ENCODE results near the gene ZMAT5.

The ZMAT5 gene

DNA sequence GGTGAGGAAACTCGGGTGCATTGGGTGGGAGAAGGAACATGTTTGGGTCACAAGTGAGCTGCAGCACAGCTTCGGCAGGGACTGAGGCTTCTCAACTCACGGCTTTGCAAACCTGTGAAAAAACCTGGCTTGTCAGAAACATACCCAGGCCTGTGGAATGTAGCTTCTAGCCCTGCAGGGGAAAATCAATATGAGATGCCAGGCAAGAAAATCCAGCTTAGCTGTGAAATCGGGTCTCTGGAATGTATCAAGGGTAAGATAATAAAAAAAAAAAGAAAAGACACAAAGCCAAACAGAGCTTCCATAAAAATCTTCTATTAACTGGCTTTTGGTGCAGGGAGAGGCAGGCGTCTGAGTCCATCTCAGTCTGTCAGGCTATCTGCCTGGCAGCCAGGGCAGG lies 28.9 kb upstream of the ZMAT5 start:
- Histone ChIP-seq H3K27ac (ENCODE audit: low read depth, low read length) (no peak overlapping the region), H4K8ac (ENCODE audit: low read depth, low read length) (no peak overlapping the region), H3K79me1 (ENCODE audit: low read length) (no peaks in the 10 kb centered on the region), H3K18ac (ENCODE audit: low read length) (no peak overlapping the region), H3K4me3 (ENCODE audit: low read length) (no peak overlapping the region), H3K4me1 (ENCODE audit: control insufficient read depth, low read depth, low read length) (no peaks in the 10 kb centered on the region), H2AK5ac (ENCODE audit: low read length) (no peak overlapping the region), H4K5ac (ENCODE audit: low read length) (no peak overlapping the region), H2BK5ac (ENCODE audit: low read length) (no peak overlapping the region), H3K9ac (ENCODE audit: low read length) (no peak overlapping the region), H3K79me2 (ENCODE audit: control insufficient read depth, insufficient read depth, low read length) (no peaks in the 10 kb centered on the region), H3K27me3 (ENCODE audit: insufficient read depth, low read length, poor library complexity) (no peaks in the 10 kb centered on the region), H3K23ac (ENCODE audit: low read length) (no peak overlapping the region), H3K56ac (ENCODE audit: low read length) (no peak overlapping the region), H2BK15ac (replicated peaks; ENCODE audit: low read depth) (no peak overlapping the region), H3K36me3 (ENCODE audit: control insufficient read depth, insufficient read depth, low read length) (peaks cover 14% of the 10 kb centered on the region), H3K4me2 (ENCODE audit: low read length) (no peak overlapping the region), H3K4ac (ENCODE audit: low read depth, low read length) (no peak overlapping the region), H2BK120ac (ENCODE audit: low read depth, low read length) (no peak overlapping the region)
- no peak for DNase-seq
- no CpG with 5 or more reads among the region's 5 CpGs for WGBS (ENCODE audit: extremely low coverage, insufficient coverage, low lambda C conversion rate)

DNA sequence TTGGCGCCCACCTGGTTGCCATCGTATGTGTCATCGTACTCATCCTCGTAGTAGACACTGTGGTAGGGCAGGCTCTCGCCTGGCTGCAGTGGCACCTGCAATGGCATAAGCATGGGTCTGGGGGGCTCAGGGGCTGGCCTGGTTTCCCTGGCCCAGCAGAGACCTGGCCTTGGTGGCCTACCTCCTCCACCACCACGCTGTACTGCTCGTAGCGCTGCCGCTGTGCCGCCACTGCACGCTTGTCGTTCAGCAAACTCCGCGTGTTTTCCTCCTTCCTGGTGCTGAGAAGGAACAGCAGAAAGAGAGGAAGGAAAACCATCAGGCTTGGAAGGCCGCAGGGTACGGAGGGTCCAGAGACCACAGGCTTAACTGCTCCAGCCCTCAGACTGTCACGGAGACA lies 26.6 kb upstream of the ZMAT5 start:
- Histone ChIP-seq H3K23ac (ENCODE audit: low read length) (no peak overlapping the region), H2BK5ac (ENCODE audit: low read length) (no peak overlapping the region), H3K79me1 (ENCODE audit: low read length) (no peaks in the 10 kb centered on the region), H2BK120ac (ENCODE audit: low read depth, low read length) (no peak overlapping the region), H4K5ac (ENCODE audit: low read length) (no peak overlapping the region), H2AK5ac (ENCODE audit: low read length) (no peak overlapping the region), H4K8ac (ENCODE audit: low read depth, low read length) (no peak overlapping the region), H2BK15ac (replicated peaks; ENCODE audit: low read depth) (no peak overlapping the region), H3K79me2 (ENCODE audit: control insufficient read depth, insufficient read depth, low read length) (no peaks in the 10 kb centered on the region), H3K4ac (ENCODE audit: low read depth, low read length) (no peak overlapping the region), H3K4me2 (ENCODE audit: low read length) (no peak overlapping the region), H3K18ac (ENCODE audit: low read length) (no peak overlapping the region), H3K56ac (ENCODE audit: low read length) (no peak overlapping the region), H3K27ac (ENCODE audit: low read depth, low read length) (no peak overlapping the region), H3K27me3 (ENCODE audit: insufficient read depth, low read length, poor library complexity) (no peaks in the 10 kb centered on the region), H3K4me1 (ENCODE audit: control insufficient read depth, low read depth, low read length) (no peaks in the 10 kb centered on the region), H3K9ac (ENCODE audit: low read length) (no peak overlapping the region), H3K4me3 (ENCODE audit: low read length) (no peak overlapping the region), H3K36me3 (ENCODE audit: control insufficient read depth, insufficient read depth, low read length) (peaks cover 10% of the 10 kb centered on the region)
- no CpG with 5 or more reads among the region's 17 CpGs for WGBS (ENCODE audit: extremely low coverage, insufficient coverage, low lambda C conversion rate)
- no peak for DNase-seq

DNA sequence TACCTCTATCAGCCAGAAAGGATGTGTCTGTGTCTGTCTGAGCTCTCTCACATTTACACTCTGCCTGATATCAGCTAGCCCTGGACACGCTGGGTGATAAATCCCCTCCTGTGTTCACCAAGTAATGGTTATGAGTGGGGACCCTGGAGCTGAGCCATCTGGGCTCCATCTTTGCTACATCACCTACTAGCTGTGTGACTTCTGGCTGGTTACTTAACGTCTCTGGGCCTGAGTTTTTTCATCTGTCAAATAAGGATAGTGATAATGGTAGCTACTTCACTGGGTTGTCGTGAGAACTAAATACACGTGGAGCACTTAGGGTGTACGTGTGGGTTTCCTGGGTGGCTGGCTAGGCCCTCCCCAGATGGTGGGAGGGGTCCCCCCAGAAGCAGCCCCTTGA lies 23.3 kb upstream of the ZMAT5 start:
- Histone ChIP-seq H3K4me1 (ENCODE audit: control insufficient read depth, low read depth, low read length) (no peaks in the 10 kb centered on the region), H3K56ac (ENCODE audit: low read length) (no peak overlapping the region), H3K18ac (ENCODE audit: low read length) (no peak overlapping the region), H4K8ac (ENCODE audit: low read depth, low read length) (no peak overlapping the region), H2BK15ac (replicated peaks; ENCODE audit: low read depth) (no peak overlapping the region), H2BK5ac (ENCODE audit: low read length) (no peak overlapping the region), H3K4ac (ENCODE audit: low read depth, low read length) (no peak overlapping the region), H3K36me3 (ENCODE audit: control insufficient read depth, insufficient read depth, low read length) (peaks cover 10% of the 10 kb centered on the region), H3K27me3 (ENCODE audit: insufficient read depth, low read length, poor library complexity) (no peaks in the 10 kb centered on the region), H3K79me1 (ENCODE audit: low read length) (no peaks in the 10 kb centered on the region), H3K4me2 (ENCODE audit: low read length) (no peak overlapping the region), H2BK120ac (ENCODE audit: low read depth, low read length) (no peak overlapping the region), H3K27ac (ENCODE audit: low read depth, low read length) (no peak overlapping the region), H3K79me2 (ENCODE audit: control insufficient read depth, insufficient read depth, low read length) (no peaks in the 10 kb centered on the region), H4K5ac (ENCODE audit: low read length) (no peak overlapping the region), H3K9ac (ENCODE audit: low read length) (no peak overlapping the region), H3K4me3 (ENCODE audit: low read length) (no peak overlapping the region), H3K23ac (ENCODE audit: low read length) (no peak overlapping the region), H2AK5ac (ENCODE audit: low read length) (no peak overlapping the region)
- no CpG with 5 or more reads among the region's 5 CpGs for WGBS (ENCODE audit: extremely low coverage, insufficient coverage, low lambda C conversion rate)
- DNase-seq: no peak

DNA sequence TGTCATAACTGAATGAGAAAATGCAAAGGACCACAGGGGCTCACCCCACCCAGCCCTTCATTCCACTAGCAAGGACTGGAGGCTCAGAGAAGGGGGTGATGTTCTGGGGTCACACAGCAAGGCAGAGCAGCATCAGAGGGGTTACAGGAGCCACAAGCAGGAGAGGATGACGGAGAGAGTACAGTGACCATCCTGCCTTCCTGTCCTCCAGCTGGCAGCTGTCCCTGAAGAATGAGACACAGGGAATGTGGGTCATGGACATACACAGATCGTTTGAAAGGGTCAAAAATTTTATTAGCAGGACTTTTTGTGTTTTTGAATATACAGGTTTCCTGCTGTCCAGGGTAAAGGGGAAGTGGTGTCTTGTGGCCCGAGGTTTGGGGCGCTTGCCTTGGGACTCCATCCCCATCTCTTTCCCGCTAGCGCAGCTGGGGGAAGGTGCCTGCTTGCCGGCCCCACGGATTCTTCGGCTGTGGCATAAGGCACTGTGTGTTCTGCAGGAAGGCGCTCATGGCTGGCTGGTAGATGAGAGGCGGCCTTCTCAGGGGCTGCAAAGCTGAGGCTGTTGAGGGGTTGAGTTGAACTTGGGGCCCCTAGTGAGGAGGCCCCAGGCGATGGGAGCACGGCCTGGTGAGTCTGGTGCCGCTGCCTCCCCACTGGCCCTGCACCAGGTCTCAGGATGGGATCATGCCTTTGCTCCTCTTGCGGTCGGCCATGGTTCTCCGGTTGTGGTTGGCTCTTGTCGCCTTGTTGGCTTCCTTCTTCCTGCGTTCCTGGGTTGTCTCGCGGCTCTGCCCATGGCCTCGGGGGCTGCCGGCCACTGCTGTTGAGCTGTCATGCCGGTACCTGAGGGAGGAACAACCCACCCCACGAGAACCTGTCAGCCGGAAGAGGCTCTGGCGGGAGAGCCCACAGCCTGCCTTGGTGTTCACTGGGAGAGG lies 21.8 kb upstream of the ZMAT5 start:
- H3K4ac ChIP-seq (ENCODE audit: low read depth, low read length): no peak overlapping the region
- H4K5ac ChIP-seq (ENCODE audit: low read length): no peak overlapping the region
- no peak overlapping the region for H3K56ac ChIP-seq (ENCODE audit: low read length)
- no CpG with 5 or more reads among the region's 27 CpGs for WGBS (ENCODE audit: extremely low coverage, insufficient coverage, low lambda C conversion rate)
- no peak for DNase-seq
- no peaks in the 10 kb centered on the region for H3K27me3 ChIP-seq (ENCODE audit: insufficient read depth, low read length, poor library complexity)
- no peak overlapping the region for H3K27ac ChIP-seq (ENCODE audit: low read depth, low read length)
- no peak overlapping the region for H3K23ac ChIP-seq (ENCODE audit: low read length)
- no peak overlapping the region for H2BK120ac ChIP-seq (ENCODE audit: low read depth, low read length)
- no peaks in the 10 kb centered on the region for H3K79me1 ChIP-seq (ENCODE audit: low read length)
- H2AK5ac ChIP-seq (ENCODE audit: low read length): no peak overlapping the region
- peaks cover 9% of the 10 kb centered on the region for H3K36me3 ChIP-seq (ENCODE audit: control insufficient read depth, insufficient read depth, low read length)
- no peak overlapping the region for H3K4me2 ChIP-seq (ENCODE audit: low read length)
- no peak overlapping the region for H2BK15ac ChIP-seq (replicated peaks; ENCODE audit: low read depth)
- H3K18ac ChIP-seq (ENCODE audit: low read length): no peak overlapping the region
- no peaks in the 10 kb centered on the region for H3K4me1 ChIP-seq (ENCODE audit: control insufficient read depth, low read depth, low read length)
- no peak overlapping the region for H3K4me3 ChIP-seq (ENCODE audit: low read length)
- H3K79me2 ChIP-seq (ENCODE audit: control insufficient read depth, insufficient read depth, low read length): no peaks in the 10 kb centered on the region
- no peak overlapping the region for H4K8ac ChIP-seq (ENCODE audit: low read depth, low read length)
- no peak overlapping the region for H3K9ac ChIP-seq (ENCODE audit: low read length)
- no peak overlapping the region for H2BK5ac ChIP-seq (ENCODE audit: low read length)

DNA sequence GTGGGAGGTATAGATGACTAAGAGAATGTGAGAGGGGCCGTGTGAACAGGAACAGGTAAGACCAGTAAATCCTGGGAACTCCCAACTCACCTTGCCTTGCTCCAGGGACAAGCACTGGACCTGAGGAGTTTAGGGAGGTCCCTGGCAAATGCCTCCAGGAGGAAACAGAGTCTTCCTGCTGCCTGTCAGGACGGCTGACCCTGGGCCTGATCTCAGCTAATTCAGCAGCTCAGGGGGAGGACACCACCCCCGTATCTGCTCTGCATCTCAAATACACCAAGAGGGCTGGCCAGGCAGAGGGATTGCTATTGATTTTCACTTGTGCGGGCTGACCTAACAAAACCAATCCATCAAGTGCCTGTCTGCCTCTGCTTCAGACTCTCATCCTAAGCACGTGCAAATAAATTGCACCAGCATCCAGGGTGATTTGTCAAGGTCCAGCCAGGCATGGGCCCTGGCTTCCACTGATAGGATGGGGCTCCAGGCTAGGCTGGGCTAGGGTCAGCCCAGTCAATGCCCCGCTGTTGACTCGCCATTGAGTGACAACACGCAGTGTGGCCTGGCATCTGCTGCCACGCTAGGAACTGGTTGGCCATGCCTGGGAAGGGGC lies 20.7 kb upstream of the ZMAT5 start:
- Histone ChIP-seq H3K23ac (ENCODE audit: low read length) (no peak overlapping the region), H3K4me1 (ENCODE audit: control insufficient read depth, low read depth, low read length) (no peaks in the 10 kb centered on the region), H3K27ac (ENCODE audit: low read depth, low read length) (no peak overlapping the region), H2BK5ac (ENCODE audit: low read length) (no peak overlapping the region), H3K27me3 (ENCODE audit: insufficient read depth, low read length, poor library complexity) (no peaks in the 10 kb centered on the region), H3K79me2 (ENCODE audit: control insufficient read depth, insufficient read depth, low read length) (no peaks in the 10 kb centered on the region), H4K5ac (ENCODE audit: low read length) (no peak overlapping the region), H3K9ac (ENCODE audit: low read length) (no peak overlapping the region), H2AK5ac (ENCODE audit: low read length) (no peak overlapping the region), H2BK120ac (ENCODE audit: low read depth, low read length) (no peak overlapping the region), H4K8ac (ENCODE audit: low read depth, low read length) (no peak overlapping the region), H2BK15ac (replicated peaks; ENCODE audit: low read depth) (no peak overlapping the region), H3K4me2 (ENCODE audit: low read length) (no peak overlapping the region), H3K18ac (ENCODE audit: low read length) (no peak overlapping the region), H3K4ac (ENCODE audit: low read depth, low read length) (no peak overlapping the region), H3K4me3 (ENCODE audit: low read length) (no peak overlapping the region), H3K79me1 (ENCODE audit: low read length) (no peaks in the 10 kb centered on the region), H3K36me3 (ENCODE audit: control insufficient read depth, insufficient read depth, low read length) (peaks cover 9% of the 10 kb centered on the region), H3K56ac (ENCODE audit: low read length) (no peak overlapping the region)
- DNase-seq: no peak
- no CpG with 5 or more reads among the region's 9 CpGs for WGBS (ENCODE audit: extremely low coverage, insufficient coverage, low lambda C conversion rate)
